ELF-1 (cell line): ENCODE measurements around the gene C1orf21.

Experiments used
- DNase-seq: peaks from one replicate; pipeline ENCODE4 v3.0.0-alpha.2; 2016; ENCODE audit warnings: low read depth, low spot score

C1orf21 gene

DNA sequence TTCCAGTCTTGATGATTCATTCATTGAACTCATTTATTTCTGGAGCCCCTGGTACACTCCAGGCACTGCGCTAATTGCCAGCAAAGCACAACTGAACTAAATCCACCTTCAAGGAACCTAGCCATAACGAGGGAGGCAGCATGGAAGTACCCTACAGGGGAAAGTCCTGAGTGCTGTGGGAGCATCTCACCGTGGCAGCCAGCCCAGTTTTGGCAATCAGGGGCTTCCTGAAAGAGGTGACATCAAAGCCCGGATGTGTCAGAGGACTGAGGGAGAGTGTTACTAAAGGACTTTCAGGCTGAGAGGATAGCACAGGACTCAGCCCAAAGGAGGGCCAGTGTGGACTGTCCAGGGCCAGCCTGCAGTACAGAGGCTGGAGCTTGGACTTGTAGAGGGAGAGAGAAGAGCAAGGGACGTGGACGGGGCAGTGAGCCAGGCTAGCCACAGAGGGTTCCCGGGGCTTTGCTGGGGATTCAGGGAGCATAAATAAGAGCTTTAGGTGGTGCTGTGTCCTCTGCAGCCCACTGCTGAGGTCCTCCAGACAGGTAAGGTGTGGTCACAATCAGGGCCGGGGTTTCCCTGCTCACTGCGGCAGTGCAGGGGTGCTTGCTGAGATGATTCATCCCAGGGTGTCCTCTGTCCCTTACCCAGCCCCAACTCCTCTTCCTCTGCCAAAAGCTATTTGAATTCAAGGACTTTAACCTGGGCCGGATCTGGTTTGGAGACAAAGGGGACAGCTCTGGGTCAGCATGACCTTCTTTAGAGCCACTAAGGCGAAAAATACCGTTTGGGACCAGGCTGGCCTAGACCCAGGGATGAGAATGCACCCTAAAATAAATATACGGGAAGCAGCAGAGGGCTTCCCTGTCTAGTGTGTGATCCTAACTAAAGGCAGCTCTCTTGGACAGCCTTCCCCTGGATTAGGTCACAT, 239.5 kb downstream of the C1orf21 start:
- DNase-seq: no peak

- DNase-seq: no peak
Observed at GRCh38 chr1:184627007-184627341, 240.1 kb downstream of the C1orf21 start.

DNA sequence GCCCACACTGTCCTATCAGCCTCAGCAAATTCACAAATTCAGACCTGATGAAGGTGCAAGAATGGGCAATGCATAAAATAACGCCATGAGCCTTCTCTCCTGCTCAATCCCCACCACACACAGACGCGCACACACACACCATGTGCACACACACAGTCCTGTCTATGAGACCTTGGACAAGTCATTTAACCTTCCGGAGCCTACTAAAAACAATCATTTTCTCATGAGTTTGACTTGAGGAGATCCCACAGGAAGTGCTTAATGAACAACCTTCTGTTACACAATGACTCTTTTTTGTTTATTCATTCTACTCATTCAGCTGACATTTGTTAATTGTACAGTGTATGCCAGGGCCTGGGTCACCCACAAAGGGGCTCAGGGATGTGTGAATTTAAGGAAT, 242.4 kb downstream of the C1orf21 start:
- no peak for DNase-seq

- no peak for DNase-seq
Observed at GRCh38 chr1:184630679-184631060, 243.8 kb downstream of the C1orf21 start.

- no peak for DNase-seq
Observed at GRCh38 chr1:184632415-184633175, 245.8 kb downstream of the C1orf21 start.

DNA sequence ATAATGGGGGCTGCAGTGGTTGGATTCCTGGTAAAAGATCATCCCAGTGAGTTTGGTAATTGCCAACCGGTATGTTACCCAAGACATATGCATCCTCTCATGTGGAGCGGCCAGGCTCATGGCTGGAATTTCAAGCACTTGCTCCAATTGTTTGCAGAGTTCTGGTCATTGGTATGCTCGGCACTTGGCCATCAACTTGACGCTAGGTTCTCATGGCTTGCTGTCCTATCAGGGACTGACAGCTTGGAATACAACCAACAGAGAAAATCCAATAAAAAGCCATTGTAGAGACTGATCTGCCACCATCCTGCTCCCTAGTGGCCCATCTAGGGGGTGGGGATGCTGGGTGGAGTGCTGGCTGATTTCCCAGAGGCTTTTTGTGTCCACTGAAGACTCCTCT, 247.0 kb downstream of the C1orf21 start:
- DNase-seq: no peak

DNA sequence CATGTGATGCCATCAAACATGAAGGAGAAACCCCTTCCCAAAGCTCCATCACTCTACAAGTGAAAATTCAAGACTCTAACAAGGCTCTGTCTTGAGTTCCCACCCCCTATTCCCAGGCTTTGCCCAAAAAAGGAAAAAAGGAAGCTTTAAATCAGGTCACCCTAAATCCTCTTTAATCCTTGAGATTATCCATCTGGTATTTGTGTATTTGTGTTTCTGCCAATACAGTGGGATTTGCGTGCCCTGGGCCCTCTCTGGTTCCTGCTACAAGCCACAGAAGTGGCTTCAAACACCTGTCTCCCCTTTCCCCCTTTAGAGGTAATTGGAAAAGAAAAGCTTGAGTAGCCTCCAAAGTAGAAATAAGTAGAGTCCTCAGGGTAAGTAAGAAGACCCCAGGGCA, 247.5 kb downstream of the C1orf21 start:
- no peak for DNase-seq

GRCh38 chr1:184635347-184635979, 248.6 kb downstream of the C1orf21 start:
- DNase-seq: peak; percentile 23

DNA sequence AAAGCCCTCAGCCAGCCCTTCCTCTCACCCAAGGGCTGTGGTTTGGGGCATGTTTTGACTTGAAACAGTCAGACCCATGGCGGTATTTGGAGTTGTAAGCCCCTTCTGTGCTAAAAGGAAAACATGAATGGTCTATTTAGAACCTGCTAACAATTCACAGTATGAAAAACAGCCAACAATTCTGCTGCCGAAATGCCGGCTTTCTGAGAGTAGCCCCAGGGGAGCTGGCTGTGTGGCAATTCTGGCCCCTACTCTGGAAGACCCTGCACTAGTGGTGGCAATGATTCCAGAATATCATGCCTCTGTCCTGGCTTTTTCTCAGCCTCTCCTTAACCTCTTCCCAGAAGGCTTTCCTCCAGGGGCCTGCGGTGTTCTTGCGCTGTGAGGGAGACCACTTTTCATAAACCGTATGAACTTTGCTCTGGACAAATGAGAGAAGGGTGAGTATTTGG, 249.2 kb downstream of the C1orf21 start:
- no peak for DNase-seq

DNA sequence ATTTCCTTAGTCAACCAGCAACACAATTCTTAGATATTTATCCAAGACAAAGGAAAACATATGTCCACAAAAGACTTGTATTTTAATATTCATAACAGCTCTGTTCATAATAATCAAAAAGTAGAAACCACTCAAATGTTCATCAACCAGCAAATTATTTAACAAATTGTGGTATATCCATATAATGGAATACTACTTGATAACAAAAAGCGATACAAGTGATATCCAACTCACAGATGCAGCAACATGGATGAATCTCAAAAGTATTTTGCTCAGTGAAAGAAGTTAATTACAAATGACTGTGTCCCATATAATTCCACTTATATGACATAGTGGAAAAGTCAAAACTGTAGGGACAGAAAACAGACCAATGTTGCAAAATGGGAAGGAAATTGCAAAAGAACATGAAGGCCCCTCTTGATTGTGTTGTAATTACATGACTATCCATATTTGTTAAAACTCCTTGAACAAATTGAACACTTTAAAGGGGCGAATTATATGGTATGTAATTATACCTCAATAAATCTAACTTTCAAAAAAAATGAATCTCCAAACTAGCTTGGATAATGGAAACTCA, 250.9 kb downstream of the C1orf21 start:
- DNase-seq: no peak

DNA sequence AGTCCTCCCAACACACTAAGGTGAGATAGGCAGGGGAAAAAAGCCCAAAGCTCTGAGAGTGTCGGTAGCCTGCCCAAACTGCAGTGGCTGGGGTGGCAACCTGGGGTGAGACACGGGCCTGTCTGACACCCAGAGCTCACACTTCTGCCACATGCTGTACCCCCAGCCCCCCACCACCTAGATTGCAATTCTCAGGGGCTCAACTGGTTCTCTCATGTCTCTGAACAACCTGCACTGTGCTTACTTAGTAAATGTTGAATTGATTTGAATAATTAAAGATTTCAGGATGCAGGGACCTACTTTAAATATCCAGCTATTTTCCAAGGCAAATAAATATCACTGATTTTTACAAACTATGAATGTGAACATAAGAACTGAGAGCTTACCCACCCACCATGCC, 252.4 kb downstream of the C1orf21 start:
- no peak for DNase-seq

GRCh38 chr1:184640505-184640904, 253.7 kb downstream of the C1orf21 start:
- DNase-seq: no peak

DNA sequence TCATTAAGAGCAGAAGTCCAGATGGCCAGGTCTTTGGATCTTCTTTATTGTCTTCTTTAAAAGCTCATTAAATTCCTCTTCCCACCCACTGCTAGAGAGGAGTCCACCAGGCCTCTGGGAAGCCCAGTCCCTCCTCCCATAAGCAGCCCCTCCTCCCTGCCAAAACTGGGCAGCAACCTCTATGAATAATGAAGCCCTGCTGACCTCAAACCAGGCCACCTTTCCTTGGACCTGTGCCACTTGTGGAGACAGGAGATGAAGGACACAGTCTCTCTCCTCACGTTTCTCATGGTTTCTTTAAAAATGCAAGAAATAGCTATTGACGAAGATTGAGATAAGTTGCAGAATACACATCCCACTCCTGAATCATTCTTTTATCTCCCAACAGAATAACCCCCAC, 255.1 kb downstream of the C1orf21 start:
- DNase-seq: no peak

- no peak for DNase-seq
Observed at GRCh38 chr1:184643661-184644060, 256.8 kb downstream of the C1orf21 start.

GRCh38 chr1:184644771-184645170, 257.9 kb downstream of the C1orf21 start:
- DNase-seq: no peak

- no peak for DNase-seq
Observed at GRCh38 chr1:184646178-184646701, 259.4 kb downstream of the C1orf21 start.

DNA sequence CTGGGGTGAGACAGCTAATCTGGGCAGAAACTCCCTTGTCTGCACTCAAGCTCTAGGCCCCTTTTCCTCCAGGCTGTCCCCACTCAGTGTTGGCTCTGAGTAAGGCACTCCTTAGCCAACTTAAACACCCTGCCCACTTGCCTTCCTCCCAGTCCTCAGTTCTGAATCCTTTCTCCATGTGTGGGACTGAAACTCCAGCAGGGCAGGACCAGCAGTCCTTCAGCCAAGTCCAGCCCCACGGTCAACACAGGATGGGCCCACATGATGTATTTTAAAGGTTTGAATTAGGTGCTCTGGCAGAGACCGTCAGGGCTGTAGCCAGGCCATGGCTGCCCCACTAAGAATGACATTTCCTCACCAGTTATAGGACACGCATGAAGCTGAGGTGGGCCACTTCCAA, 260.0 kb downstream of the C1orf21 start:
- DNase-seq: no peak

DNA sequence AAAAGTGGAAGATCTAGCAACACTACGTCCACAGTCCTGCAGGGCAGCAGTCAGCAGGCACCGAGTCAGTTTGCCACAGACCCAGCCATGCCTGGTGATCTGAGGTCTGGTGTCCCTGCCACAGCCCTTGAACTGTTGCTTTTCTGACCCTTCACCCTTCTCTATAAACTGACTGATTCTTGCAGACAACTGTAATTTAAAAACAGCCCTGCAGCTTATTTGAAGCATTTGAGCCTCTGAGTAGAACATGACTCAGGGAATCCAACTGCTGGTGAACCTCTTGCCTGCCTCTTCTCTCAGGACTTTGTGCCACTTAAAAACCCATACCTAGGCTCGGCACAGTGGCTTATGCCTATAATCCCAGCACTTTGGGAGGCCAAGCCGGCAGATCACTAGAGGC, 260.6 kb downstream of the C1orf21 start:
- no peak for DNase-seq

GRCh38 chr1:184648160-184648855, 261.5 kb downstream of the C1orf21 start:
- no peak for DNase-seq

GRCh38 chr1:184648856-184649201, 262.0 kb downstream of the C1orf21 start:
- DNase-seq: no peak

DNA sequence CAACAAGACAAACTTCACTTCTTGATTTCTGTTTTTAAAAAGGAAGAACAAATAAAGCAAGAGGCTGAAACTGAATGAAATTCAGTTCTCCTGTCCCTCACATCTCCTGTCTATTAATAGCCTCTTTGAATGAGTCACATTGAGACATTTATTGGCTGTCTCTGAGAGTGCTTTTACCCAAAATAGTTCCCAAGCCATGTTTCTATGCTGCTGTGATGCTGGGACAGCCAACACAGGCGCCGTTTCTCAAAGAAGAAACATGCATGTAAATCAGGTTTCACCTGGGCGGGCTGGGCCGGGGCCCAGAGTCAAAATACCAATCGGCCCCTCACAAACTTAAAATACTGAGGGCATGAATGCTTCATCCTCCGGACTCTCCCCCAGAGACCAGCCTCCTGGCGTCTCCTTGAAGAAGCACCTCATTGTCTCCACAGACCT, 262.6 kb downstream of the C1orf21 start:
- no peak for DNase-seq
